Fibroblast of skin of scalp (primary cell): ENCODE measurements around the gene SUN5. TPM values are rescaled to one million over a fixed set of nuclear protein-coding genes. Genes with fewer than 3 reads are reported as not detected.
"Not testable (repeated sequence)": the region's sequence is repeated elsewhere in the genome, so short reads cannot be mapped to it uniquely, and the experiment has no call there.

Experiments
- DNase-seq: peaks from one replicate; pipeline ENCODE4 v3.0.0-alpha.2; 2013
- polyA plus RNA-seq, 2 experiments: library from polyadenylated mRNA; unstranded; fragments of 120-200 nt; gene quantifications; one replicate each; pipeline ENCODE4 v1.2.1, GENCODE V29; 2013; ENCODE audit not compliant: insufficient read length in 2 of 2

The SUN5 gene
- polyA plus RNA-seq (2013, experiment 1 of 2; ENCODE audit: insufficient read length): not detected
- polyA plus RNA-seq (2013, experiment 2 of 2; ENCODE audit: insufficient read length): not detected

DNA sequence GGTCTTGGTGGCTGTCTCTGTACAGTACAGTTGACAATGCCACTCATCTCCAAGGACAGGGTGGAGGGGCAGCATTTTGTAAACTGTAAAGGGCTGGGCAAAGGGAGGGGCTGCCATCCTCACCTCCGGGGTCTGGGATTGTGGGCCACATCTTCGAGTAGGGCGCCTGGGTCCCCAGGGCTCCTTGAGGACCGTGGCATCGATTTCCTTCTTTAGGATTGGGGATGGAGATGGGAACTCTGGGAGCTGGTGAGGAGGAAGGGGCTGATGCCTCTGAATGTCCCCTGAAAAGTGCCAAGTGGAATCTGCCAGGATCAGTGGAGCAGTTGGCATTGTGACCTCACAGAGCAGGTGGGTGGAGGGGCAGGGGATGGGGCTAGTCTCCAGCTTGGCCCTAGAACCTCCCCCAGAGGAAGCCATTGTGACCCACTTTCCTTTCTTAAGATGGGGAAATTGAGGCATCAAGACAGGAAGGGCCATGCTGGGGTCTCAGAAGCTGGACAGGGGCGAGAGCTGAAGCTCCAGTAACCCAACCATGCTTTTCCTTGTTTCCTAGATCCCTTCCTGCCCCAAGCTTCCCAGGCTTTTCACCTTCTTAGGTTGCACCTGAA, at the start of gene SUN5:
Gene SUN5, minus strand, starts transcription at position 293 of the 611 bp plus-strand sequence. Its CDS starts 93 bp downstream, at position 200.
- no peak for DNase-seq

DNA sequence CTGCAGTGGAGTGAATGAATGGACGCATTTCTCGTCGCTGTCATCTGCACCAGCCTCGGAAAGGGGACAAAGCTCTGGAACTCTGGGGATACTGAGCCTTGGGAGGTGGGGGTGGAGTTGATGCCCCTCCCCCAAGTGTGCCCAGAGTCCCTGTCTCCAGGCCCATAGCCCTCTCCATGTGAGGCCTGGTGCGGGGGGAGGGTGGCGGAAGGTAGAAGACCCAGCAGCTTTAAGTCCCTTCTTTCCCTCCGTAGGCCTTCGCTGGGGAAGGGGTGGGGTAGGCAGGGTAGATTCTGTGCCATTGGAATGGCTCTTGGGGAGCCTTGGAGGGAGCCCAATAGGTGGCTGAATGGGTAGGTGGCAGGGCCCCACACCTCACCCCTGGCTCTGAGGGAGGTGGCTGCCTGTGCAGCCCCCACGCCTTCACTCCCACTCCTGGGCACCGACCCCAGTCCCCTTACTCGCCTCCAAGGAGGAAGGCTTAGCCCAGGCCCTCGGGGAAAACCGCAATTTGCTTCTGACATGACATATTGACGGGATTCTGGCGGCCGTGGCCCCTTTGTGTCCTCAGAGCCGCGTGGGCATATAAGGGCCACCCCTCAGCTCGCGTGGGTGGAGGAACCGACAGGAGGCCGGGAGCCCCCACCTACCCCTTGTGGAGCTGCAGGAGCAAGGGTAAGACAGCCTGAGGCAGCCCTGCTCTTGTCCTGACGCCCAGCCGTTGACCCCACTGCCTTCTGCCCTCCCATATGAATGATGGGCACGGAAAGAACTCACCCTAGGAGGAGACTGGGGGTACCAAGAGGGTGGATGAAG, 49.3 kb upstream of the SUN5 start, which contains the start of gene BPIFB3:
Gene BPIFB3, plus strand, starts transcription at position 613 of the 816 bp plus-strand sequence. CDS start 1,533 bp downstream, outside the sequence.
- no peak for DNase-seq

GRCh38 chr20:33051333-33051732, 47.1 kb upstream of the SUN5 start:
- no peak for DNase-seq

GRCh38 chr20:33046412-33046811, 42.2 kb upstream of the SUN5 start:
- no peak for DNase-seq

- DNase-seq: not testable (repeated sequence)
Observed at GRCh38 chr20:33045129-33045721, 41.0 kb upstream of the SUN5 start.

GRCh38 chr20:33043731-33044181, 39.5 kb upstream of the SUN5 start:
- DNase-seq: no peak

GRCh38 chr20:33042983-33043730, 38.9 kb upstream of the SUN5 start:
- no peak for DNase-seq

GRCh38 chr20:33042430-33042829, 38.2 kb upstream of the SUN5 start:
- no peak for DNase-seq

DNA sequence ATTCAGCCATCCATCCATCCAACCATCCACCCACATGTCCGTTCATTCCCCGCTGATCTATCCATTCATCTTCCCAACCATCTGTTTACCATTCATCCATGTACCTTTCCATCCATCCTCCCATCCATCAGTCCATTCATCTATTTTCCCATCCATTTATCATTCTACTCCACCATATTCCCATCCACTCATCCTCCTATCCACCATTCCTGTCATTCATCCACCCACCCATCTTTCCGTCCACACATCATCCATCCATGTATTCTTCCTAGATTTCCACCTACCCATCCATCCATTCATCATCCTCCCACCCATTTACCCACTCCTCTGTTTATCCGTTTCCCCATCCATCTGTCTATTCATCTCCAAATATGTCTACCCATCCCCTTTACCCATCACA, 34.0 kb upstream of the SUN5 start:
- no peak for DNase-seq

DNA sequence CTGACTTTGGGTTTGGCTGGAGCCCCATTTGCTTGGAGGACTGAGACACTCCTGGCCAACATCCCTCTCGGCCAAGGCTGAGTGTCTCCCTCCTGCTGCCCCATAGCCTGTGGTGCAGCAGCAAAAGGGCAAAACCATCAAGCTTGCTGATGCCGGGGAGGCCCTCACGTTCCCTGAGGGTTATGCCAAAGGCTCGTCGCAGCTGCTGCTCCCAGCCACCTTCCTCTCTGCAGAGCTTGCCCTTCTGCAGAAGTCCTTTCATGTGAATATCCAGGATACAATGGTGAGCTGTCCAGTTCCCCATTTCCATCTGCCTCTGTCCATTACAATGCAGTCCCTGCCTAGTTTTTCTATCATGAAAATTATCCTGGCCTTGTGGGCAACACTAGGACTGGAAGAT, 33.2 kb upstream of the SUN5 start:
- DNase-seq: no peak

- no peak for DNase-seq
Observed at GRCh38 chr20:33034901-33035492, 30.8 kb upstream of the SUN5 start.

- no peak for DNase-seq
Observed at GRCh38 chr20:33034115-33034514, 29.9 kb upstream of the SUN5 start.

DNA sequence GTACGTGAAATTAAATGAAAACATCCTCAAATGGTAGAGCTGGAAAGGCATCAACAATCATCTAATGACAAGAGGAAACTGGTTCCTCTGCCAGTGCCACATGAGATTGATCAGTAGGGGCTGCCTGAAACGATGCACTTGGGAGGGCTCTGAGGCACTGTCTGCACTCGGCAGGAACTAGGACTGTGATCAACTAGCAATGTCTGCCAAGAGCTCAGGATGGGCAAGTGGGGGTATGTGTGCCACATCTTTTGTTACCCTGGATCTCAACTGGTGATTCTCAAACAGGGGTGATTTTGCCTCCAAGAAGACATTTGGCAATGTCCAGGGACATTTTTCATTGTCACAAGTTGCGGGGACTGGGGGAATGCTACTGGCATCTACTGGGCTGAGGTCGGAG, 29.1 kb upstream of the SUN5 start:
- no peak for DNase-seq

DNA sequence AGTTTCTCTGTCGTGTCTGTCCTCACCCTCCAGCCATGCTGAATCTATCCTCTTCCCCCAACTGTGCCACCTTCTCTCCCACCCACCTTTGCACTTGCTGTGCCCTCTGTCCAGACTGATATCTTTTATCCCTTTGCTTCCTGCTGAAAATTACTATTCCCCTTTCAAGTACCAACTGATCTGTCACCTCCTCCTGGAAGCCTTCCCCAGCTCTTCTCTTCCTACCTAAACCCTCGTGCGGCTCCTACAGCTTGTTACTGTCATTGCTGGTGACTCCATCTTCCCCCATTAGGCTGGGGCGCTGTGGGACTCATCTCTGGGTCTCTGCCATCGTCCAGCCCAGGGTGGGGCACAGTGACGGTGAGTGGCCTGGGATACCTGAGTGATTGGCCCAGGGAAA, 28.3 kb upstream of the SUN5 start:
- DNase-seq: no peak

DNA sequence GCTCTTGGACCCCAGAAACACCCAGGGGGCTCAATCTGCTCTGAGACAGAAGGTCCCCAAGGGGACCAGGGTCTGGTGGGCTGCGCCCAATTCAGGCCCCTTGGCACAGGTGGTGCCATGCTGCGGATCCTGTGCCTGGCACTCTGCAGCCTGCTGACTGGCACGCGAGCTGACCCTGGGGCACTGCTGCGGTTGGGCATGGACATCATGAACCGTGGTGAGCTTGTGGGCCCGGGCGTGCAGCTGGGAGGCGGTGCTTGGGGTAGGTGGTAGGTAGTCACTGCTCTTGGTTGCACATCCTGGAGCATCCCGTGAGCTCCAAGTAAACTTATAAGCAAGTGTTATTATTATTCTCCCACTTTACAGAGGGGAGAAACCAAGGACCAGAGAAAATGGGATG, 27.3 kb upstream of the SUN5 start, which contains the start of gene BPIFB6:
Gene BPIFB6, plus strand, starts transcription at position 118 of the 400 bp plus-strand sequence. Its CDS starts 0 bp downstream, at position 118.
- no peak for DNase-seq

DNA sequence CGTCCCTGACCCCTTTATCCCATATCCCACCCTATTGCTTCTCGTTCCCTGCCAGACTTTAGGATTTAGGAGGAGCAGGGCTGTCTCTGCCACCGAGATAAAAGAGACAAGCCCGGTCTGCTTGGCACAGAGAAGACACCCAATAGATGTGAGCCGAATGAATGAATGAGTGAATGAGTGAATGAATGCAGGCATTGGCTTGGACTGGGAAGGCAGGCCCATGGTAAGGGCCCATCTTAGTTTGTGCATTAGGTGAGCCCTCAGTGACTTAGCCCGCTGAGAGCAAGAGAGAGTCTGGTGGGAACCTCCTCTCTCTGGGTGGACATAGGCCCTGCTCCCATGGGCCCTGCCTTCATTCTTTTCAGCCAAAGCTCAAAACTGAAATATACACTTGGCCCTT, 26.3 kb upstream of the SUN5 start:
- DNase-seq: no peak

GRCh38 chr20:33030076-33030475, 25.8 kb upstream of the SUN5 start:
- DNase-seq: no peak

DNA sequence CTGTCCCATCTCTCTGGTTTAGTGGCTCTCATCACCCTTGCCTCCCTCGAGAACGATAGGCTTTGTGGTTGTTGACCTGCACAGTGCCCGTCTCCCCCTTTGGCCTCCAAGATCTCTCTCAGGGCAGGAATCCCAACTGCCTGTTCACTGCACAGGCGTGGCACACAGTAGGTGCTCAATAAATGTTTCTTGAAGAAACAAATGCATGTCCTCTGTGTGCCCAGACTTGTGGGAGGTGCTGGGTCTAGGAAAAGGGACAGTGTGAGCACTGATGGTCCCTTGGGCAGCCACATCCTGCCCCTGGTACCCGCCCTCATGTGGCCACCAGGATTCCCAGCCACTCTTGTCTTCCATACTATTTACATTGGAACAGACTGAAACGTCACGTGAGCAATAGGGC, 24.6 kb upstream of the SUN5 start:
- DNase-seq: no peak

- no peak for DNase-seq
Observed at GRCh38 chr20:33027769-33028751, 23.8 kb upstream of the SUN5 start.
